Activated CD4-positive, alpha-beta T cell treated with anti-CD3 and anti-CD28 coated beads, Interleukin-2, amount 50 U/mL, for 4 hours (primary cell): Measurements from ENCODE around the gene ZBTB17.
A peak's percentile ranks its signal among the peaks of the same experiment; 100 is the strongest.
"Not testable (repeated sequence)": the region's sequence is repeated elsewhere in the genome, so short reads cannot be mapped to it uniquely, and the experiment has no call there.

ENCODE experiments used
- DNase-seq, 2 experiments: peaks; one replicate each; pipeline ENCODE4 v3.0.0-alpha.2; 2020

Gene ZBTB17

GRCh38 chr1:15988856-15989736 is 13.2 kb upstream of the ZBTB17 start:
- no peak for DNase-seq

DNA sequence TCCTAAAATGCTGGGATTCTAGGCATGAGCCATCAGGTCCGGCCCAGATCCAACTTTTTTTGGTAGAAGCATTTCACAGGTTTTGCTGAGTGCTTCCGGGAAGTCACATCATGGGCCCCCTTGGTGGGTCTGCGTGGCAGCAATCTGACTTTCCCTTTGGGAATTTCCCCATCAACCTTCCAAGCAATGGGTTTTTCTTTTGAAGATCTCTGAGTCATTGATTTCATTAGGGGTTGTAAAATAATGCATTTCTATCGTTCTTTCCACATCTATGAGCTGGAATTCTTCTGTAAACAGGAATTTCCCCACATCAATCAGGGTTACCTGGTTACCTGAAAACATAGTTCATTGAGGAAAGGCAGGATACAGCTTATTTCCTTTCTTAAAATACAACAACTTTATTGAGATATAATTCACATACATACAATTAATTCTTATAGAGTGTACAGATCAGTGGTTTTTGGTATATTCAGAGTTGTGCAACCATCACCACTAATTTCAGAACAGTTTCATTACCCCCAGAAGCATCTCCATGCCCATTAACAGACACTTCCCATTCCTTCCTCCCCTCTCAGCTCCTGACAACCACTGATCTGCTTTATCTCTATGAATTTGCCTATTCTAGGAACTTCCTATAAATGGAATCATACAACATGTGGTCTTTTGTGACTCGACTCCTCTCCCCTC is 9.9 kb upstream of the ZBTB17 start:
- no peak for DNase-seq

- no peak for DNase-seq
Observed at GRCh38 chr1:15983275-15983674, 7.4 kb upstream of the ZBTB17 start.

DNA sequence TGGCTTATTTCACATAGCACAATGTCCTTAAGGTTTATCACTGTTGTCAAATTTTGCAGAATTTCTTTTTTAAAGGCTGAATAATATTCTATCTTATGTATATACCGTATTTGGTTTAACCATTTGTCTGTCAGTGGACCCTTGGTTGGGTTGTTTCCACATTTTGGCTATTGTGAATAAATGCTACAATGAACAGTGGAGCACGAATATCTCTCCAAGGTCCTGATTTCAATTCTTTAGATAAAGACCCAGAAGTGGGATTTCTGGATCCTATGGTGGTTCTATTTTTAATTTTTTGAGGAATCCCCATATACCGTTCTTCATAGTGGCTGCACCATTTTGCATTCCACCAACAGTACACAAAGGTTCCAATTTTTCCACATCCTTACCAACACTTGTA is 5.8 kb upstream of the ZBTB17 start:
- no peak for DNase-seq

- not testable (repeated sequence) for DNase-seq
Observed at GRCh38 chr1:15977947-15978346, 2.0 kb upstream of the ZBTB17 start.

DNA sequence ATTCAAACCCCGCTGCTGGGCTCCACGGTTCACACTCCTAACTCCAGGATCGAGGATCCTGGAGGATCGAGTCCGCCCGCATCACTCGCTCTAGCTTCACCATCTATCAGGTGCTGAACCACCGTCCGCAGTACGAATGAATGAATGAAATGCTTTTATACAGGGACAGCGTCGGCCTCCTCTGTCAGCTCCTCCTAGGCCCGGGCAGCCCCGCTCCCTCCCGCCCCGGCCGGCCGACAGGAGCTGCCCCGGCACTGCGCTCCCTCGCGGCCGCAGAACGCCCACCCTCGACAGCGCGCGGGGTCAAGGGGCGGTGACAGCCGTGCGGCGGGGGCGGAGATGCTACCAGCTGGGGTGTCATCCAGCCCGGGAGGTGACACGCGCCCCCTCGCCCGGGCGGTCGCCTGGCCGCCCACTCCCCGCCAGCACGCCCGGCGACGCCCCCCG is 520 bp downstream of the ZBTB17 start:
- DNase-seq: peak in 1 of 2 experiments; percentile 83

GRCh38 chr1:15974855-15975254 is 1.0 kb downstream of the ZBTB17 start:
- no peak for DNase-seq

GRCh38 chr1:15973772-15974171 is 2.1 kb downstream of the ZBTB17 start:
- DNase-seq: no peak

DNA sequence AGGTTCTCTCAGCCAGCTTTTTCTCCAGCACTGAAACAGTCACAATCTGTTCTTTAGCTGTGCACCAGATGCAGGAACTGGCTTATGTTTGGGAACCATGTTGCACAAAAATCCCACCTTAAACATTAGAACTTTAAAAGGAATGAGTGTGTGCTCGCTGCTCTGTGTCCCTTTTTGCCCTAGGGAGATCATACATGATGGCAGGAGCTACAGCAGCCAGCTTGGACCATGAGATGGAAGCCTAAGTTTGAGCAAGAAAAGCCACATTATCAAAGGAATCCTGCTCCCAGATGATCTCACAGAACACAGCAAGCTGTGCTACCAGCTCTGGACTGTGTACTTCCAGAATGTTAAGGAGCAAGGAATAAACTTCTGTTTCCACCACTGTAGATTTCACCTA is 3.5 kb downstream of the ZBTB17 start:
- DNase-seq: no peak

GRCh38 chr1:15970911-15971310 is 5.0 kb downstream of the ZBTB17 start:
- DNase-seq: no peak

DNA sequence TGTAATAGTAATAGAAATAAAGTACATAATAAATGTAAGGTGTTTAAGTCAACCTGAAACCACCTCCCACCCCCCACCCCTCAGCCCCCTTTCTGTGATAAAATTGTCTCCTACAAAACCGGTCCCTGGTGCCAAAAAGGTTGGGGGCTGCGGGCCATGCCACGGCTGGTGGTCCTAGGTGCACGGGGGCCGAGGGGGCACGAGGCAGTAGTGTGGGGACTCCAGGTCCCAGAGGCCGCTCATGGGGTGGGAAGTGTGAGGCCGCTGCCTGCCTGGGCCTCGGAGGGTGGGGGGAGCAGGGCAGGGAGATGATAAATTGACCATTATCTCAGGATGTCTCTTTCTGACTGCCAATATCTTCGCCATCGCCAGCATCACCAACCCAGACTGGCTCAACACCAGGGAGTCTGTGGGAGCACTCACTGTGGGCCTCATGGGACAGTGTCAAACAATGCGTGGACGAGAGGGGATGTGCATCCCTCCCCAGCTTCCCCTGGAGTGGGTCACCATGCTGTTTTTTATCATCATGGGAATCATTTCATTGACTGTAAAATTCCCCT is 6.5 kb downstream of the ZBTB17 start:
- DNase-seq: no peak

GRCh38 chr1:15968172-15968571 is 7.7 kb downstream of the ZBTB17 start:
- DNase-seq: no peak

GRCh38 chr1:15966956-15967344 is 9.0 kb downstream of the ZBTB17 start:
- no peak for DNase-seq

DNA sequence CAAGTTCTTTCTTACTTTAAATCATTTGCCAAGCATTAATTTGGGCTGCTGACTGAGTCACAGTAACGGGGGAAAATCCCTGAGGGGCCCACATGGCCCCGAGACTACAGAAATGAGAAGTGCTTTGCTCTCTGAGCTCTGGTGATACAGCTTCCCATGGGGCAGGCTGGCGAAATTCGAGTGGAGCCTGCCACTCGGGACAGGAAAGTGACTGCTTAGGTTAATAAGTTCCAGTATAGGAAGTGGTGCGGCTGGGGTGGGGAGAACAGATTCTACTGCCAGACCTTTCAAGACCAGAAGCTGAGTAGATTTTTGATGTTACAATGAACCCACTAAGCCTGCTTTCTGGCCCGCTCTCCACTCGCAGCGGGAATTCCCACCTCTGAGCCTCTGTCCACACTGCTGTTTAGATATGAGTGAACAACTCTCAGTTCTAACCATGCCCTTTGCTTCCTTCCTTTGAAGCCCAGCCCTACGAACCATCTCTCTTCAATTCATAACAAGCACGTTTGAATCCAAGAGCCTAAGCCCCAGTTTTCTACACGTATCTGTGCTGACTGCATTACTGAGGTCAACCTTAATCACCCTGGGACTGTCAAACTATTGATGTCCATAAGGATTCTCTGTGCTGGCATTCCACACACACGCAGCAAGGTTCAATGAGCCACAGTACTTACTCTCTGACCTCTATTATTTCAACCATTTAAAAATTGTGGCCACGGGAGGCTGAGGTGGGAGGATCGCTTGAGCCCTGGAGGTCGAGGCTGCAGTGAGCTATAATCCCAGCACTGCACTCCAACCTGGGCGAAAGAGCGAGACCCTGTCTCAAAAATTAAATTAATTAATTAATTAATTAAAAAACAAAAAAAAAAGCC is 9.6 kb downstream of the ZBTB17 start:
- peak; percentile 64 to 74 for DNase-seq

GRCh38 chr1:15965228-15965767 is 10.6 kb downstream of the ZBTB17 start:
- DNase-seq: no peak

- DNase-seq: no peak
Observed at GRCh38 chr1:15963968-15964648, 11.8 kb downstream of the ZBTB17 start.

DNA sequence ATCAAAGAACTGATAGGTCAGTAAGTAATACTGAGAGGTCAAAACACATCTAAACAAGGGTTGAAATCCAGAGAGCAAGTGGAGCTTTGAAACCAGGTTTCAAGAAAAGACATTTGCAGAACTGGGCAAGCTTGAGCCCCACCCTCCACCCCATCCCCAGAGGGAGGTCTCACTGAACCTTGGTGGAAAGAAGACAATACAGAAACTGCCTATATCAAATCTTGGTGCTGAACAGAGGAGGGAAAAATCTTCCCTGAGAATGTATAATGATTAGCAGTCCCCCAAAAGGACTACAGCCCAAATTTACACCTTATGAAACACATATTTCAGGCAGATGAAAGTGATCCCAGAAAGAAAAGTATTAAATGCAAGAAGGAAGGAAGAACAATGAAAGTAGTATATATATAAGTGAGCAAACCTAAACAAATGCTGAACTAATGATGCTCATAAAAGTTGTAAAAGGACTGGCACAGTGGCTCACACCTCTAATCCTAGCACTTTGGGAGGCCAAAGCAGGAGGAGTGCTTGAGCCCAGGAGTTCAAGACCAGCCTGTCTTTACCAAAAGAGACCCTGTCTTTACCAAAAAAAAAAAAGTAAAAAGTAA is 12.4 kb downstream of the ZBTB17 start:
- no peak for DNase-seq

DNA sequence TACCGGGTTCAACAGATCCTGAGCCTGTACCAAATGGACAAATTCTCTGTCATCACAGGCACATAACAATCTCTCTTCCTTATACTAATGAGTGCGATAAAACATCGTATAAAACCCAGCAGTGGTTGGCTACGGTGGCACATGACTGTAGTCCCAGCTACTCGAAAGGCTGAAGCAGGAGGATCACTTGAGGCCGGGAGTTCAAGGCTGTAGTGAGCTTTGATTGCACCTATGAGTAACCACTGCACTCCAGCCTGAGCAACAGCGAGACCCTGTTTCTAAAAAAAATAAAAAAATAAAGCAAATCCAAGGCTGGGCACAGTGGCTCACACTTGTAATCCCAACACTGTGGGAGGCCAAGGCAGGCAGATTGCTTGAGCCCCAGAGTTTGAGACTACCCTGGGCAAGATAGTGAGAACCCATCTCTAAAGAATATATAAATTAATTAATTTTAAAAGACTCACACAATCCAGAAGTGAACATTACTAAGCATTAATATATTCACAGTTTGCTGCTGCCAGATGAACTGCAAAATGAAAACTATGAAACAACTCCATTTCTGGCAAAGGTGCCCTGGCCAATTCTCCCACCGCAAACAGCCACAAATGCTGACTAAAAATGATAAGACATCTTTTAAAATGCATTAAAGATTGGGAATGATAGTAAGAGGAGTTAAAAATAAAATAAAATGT is 13.1 kb downstream of the ZBTB17 start:
- DNase-seq: no peak

- DNase-seq: no peak
Observed at GRCh38 chr1:15962176-15962575, 13.7 kb downstream of the ZBTB17 start.

DNA sequence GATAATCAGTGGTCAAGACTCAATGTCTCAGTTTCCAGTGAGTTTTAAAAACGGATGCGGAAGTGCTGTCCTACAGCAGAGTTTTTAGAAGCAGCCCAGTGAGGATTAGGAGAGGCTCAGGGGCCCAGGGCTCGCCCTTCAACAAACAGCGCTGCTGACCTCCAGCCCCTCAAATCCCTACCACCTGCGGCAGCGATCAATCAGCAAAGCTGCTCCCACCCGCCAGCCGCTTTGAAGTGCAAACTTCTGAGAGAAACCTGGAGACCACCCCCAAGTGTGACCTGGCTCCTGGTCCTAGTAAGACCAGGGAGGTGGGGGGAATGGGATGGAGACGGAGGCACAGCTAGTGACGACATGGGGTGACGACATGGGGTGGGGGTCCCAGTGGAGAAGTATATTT is 14.4 kb downstream of the ZBTB17 start:
- DNase-seq: no peak

GRCh38 chr1:15960808-15961207 is 15.1 kb downstream of the ZBTB17 start:
- no peak for DNase-seq
